Left forelimb (tissue), 1 donor: ENCODE measurements around the gene ANXA2R.
A peak's percentile ranks its signal among the peaks of the same experiment; 100 is the strongest.
"Not testable (repeated sequence)": the region's sequence is repeated elsewhere in the genome, so short reads cannot be mapped to it uniquely, and the experiment has no call there.

Source experiments
- DNase-seq: peaks from one replicate; pipeline ENCODE4 v3.0.0-alpha.2; 2018; ENCODE audit warnings: low spot score

The ANXA2R gene

GRCh38 chr5:43033841-43034590 is 6.1 kb downstream of the ANXA2R start:
- DNase-seq: no peak

GRCh38 chr5:43027054-43027785 is 12.9 kb downstream of the ANXA2R start:
- DNase-seq: no peak

- not testable (repeated sequence) for DNase-seq
These were observed 14.8 kb downstream of the ANXA2R start for GRCh38 chr5:43025184-43025950.

GRCh38 chr5:43024217-43024616 is 15.9 kb downstream of the ANXA2R start:
- no peak for DNase-seq

GRCh38 chr5:43021151-43021550 is 19.0 kb downstream of the ANXA2R start:
- DNase-seq: no peak

GRCh38 chr5:43020399-43020746 is 19.7 kb downstream of the ANXA2R start:
- no peak for DNase-seq

- DNase-seq: no peak
These were observed 20.3 kb downstream of the ANXA2R start for GRCh38 chr5:43019614-43020398.

GRCh38 chr5:43019291-43019613 is 20.9 kb downstream of the ANXA2R start:
- no peak for DNase-seq

- DNase-seq: no peak
These were observed 22.7 kb downstream of the ANXA2R start for GRCh38 chr5:43017428-43017815.

GRCh38 chr5:43016217-43016779 is 23.8 kb downstream of the ANXA2R start:
- DNase-seq: no peak

GRCh38 chr5:43014522-43014921 is 25.6 kb downstream of the ANXA2R start:
- DNase-seq: no peak

GRCh38 chr5:43010935-43011315 is 29.2 kb downstream of the ANXA2R start:
- no peak for DNase-seq

GRCh38 chr5:43008363-43009153 is 31.6 kb downstream of the ANXA2R start:
- DNase-seq: peak; percentile 83

- DNase-seq: peak; percentile 78
These were observed 32.2 kb downstream of the ANXA2R start for GRCh38 chr5:43007911-43008362.

GRCh38 chr5:43007246-43007910 is 32.7 kb downstream of the ANXA2R start:
- DNase-seq: peak; percentile 83

GRCh38 chr5:43006424-43007202 is 33.5 kb downstream of the ANXA2R start:
- no peak for DNase-seq

GRCh38 chr5:43005031-43005430 is 35.1 kb downstream of the ANXA2R start:
- DNase-seq: no peak

- DNase-seq: no peak
These were observed 38.4 kb downstream of the ANXA2R start for GRCh38 chr5:43001748-43002147.

GRCh38 chr5:43000914-43001313 is 39.2 kb downstream of the ANXA2R start:
- DNase-seq: no peak
